ENCODE data around the gene S1PR4.
"Not testable (repeated sequence)": the region's sequence is repeated elsewhere in the genome, so short reads cannot be mapped to it uniquely, and the experiment has no call there.

Gene S1PR4

GRCh38 chr19:3172673-3173000, 5.9 kb upstream of the S1PR4 start:
- in situ Hi-C loops (cut with HindIII; ENCODE audit: low pct_ligation_motif_present, low pct_unique_long_range_greater_than_20kb, low sequenced_read_pairs); DNase-seq: not testable (repeated sequence)

- in situ Hi-C loops (cut with HindIII; ENCODE audit: low pct_ligation_motif_present, low pct_unique_long_range_greater_than_20kb, low sequenced_read_pairs): no loop called here
- peak; percentile 21 for DNase-seq
Measured at GRCh38 chr19:3175781-3176714, 2.5 kb upstream of the S1PR4 start.

- DNase-seq: peak; percentile 32
- in situ Hi-C loops (cut with HindIII; ENCODE audit: low pct_ligation_motif_present, low pct_unique_long_range_greater_than_20kb, low sequenced_read_pairs): no loop called here
Measured at GRCh38 chr19:3176715-3177501, 1.7 kb upstream of the S1PR4 start.

- in situ Hi-C loops (cut with HindIII; ENCODE audit: low pct_ligation_motif_present, low pct_unique_long_range_greater_than_20kb, low sequenced_read_pairs): no loop called here
- DNase-seq: no peak
Measured at GRCh38 chr19:3178973-3179738, 587 bp downstream of the S1PR4 start.

- in situ Hi-C loops (cut with HindIII; ENCODE audit: low pct_ligation_motif_present, low pct_unique_long_range_greater_than_20kb, low sequenced_read_pairs): no loop called here
- DNase-seq: no peak
Measured at GRCh38 chr19:3179739-3180293, 1.2 kb downstream of the S1PR4 start.

- DNase-seq: no peak
- in situ Hi-C loops (cut with HindIII; ENCODE audit: low pct_ligation_motif_present, low pct_unique_long_range_greater_than_20kb, low sequenced_read_pairs): no loop called here
Measured at GRCh38 chr19:3183721-3184641, 5.4 kb downstream of the S1PR4 start.

- in situ Hi-C loops (cut with HindIII; ENCODE audit: low pct_ligation_motif_present, low pct_unique_long_range_greater_than_20kb, low sequenced_read_pairs): no loop called here
- DNase-seq: no peak
Measured at GRCh38 chr19:3184847-3185460, 6.4 kb downstream of the S1PR4 start.

GRCh38 chr19:3185461-3186159, 7.0 kb downstream of the S1PR4 start, which contains the start of gene NCLN:
TSS of gene NCLN (plus strand) at chr19:3185930. CDS start at chr19:3186031, 101 bp downstream.
- DNase-seq: peak; percentile 90
- in situ Hi-C loops (cut with HindIII; ENCODE audit: low pct_ligation_motif_present, low pct_unique_long_range_greater_than_20kb, low sequenced_read_pairs): no loop called here

GRCh38 chr19:3186160-3186688, 7.7 kb downstream of the S1PR4 start:
- DNase-seq: no peak
- in situ Hi-C loops (cut with HindIII; ENCODE audit: low pct_ligation_motif_present, low pct_unique_long_range_greater_than_20kb, low sequenced_read_pairs): no loop called here

- in situ Hi-C loops (cut with HindIII; ENCODE audit: low pct_ligation_motif_present, low pct_unique_long_range_greater_than_20kb, low sequenced_read_pairs): no loop called here
Measured at GRCh38 chr19:3186891-3187661, 8.5 kb downstream of the S1PR4 start.

GRCh38 chr19:3187662-3188511, 9.3 kb downstream of the S1PR4 start:
- in situ Hi-C loops (cut with HindIII; ENCODE audit: low pct_ligation_motif_present, low pct_unique_long_range_greater_than_20kb, low sequenced_read_pairs): no loop called here
- DNase-seq: no peak

More at GRCh38 chr19:3186891-3187661, 8.5 kb downstream of the S1PR4 start:
- DNase-seq: no peak

GRCh38 chr19:3188627-3189596, 10.3 kb downstream of the S1PR4 start:
- no peak for DNase-seq
- in situ Hi-C loops (cut with HindIII; ENCODE audit: low pct_ligation_motif_present, low pct_unique_long_range_greater_than_20kb, low sequenced_read_pairs): no loop called here

GRCh38 chr19:3189702-3190469, 11.3 kb downstream of the S1PR4 start:
- DNase-seq: no peak
- in situ Hi-C loops (cut with HindIII; ENCODE audit: low pct_ligation_motif_present, low pct_unique_long_range_greater_than_20kb, low sequenced_read_pairs): no loop called here
